NB4 (cell line): ENCODE data around the gene IL17A.

ENCODE experiments used
- DNase-seq: peaks from one replicate; pipeline ENCODE4 v3.0.0; 2010; ENCODE audit warnings: low read depth
- H3K4me3 ChIP-seq: one replicate; pipeline ENCODE4 v1.5.1; 2011; ENCODE audit warnings: mild to moderate bottlenecking, low read depth, low read length, moderate library complexity
- MYC ChIP-seq: IDR thresholded peaks from 2 replicates; pipeline ENCODE4 v1.6.1; 2011; ENCODE audit warnings: low read depth, low read length
- POLR2A ChIP-seq: IDR thresholded peaks from 2 replicates; pipeline ENCODE4 v1.6.1; 2011; ENCODE audit warnings: mild to moderate bottlenecking; ENCODE audit not compliant: insufficient read length; ENCODE audit errors: extremely low read depth
- TF ChIP-seq, protein P1 (sequence below): IDR thresholded peaks from 2 replicates; pipeline ENCODE4 v1.6.1; 2011; ENCODE audit warnings: low read depth, low read length
- TF ChIP-seq, protein P2 (sequence below): IDR thresholded peaks from one replicate; pipeline ENCODE4 v1.5.1; 2012; ENCODE audit warnings: low read depth, low read length

The IL17A gene

DNA sequence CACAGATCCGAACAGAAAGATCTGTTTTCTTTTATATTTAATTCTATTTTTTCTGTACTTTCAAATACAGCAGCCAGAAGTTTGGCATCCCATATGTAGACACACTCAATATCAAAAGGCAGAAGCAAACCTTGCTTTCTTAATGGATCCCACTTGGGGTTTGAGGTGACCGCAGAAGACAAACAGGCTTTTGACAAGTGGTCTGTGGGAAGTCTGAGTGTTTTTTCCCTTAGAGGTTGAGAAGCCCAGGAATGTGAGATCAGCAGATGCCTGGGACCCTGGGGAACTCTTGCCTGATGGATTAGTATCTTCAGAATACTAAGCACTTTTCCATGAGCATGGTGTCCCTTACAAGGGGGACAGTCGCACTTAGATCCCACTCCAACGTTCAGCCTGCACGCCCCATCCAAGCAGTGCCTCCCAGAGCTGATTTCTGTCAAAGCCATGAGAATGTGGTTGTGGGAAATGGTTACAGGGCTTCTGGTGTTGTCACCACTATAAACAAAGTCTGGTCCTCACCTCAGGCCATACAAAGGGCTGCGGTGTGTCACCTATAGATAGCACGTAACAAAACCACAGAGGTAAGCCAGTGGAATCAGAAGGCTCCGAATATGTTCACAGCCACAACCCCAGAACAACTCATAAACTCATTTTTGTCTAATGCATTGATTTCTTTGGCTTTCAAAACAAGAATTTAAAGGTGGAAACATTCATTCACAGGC is 45.4 kb downstream of the IL17A start:
- TF ChIP-seq, protein P1, sequence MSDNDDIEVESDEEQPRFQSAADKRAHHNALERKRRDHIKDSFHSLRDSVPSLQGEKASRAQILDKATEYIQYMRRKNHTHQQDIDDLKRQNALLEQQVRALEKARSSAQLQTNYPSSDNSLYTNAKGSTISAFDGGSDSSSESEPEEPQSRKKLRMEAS: no peak
- no peak for TF ChIP-seq MYC
- DNase-seq: no peak
- no peak overlapping the region for H3K4me3 ChIP-seq

DNA sequence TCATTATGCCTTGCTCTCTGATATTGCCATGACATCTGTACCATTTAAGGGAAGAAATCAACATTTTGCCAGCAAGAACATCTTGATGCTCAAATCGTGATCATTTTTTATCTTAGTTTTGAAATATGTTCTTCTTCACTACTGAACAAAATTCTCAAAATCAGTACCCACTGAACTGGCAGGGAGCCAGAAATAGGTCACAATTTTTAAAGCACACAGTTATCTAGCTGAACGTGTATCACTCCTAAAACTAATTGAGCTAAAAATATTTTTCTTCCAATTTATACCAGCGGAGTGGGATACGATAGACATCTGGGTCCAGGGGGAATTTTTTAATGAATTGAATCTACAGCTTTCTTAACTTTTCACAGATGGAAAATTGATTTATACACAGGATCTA is 46.8 kb downstream of the IL17A start:
- no peak overlapping the region for H3K4me3 ChIP-seq
- TF ChIP-seq POLR2A: no peak
- no peak for DNase-seq

DNA sequence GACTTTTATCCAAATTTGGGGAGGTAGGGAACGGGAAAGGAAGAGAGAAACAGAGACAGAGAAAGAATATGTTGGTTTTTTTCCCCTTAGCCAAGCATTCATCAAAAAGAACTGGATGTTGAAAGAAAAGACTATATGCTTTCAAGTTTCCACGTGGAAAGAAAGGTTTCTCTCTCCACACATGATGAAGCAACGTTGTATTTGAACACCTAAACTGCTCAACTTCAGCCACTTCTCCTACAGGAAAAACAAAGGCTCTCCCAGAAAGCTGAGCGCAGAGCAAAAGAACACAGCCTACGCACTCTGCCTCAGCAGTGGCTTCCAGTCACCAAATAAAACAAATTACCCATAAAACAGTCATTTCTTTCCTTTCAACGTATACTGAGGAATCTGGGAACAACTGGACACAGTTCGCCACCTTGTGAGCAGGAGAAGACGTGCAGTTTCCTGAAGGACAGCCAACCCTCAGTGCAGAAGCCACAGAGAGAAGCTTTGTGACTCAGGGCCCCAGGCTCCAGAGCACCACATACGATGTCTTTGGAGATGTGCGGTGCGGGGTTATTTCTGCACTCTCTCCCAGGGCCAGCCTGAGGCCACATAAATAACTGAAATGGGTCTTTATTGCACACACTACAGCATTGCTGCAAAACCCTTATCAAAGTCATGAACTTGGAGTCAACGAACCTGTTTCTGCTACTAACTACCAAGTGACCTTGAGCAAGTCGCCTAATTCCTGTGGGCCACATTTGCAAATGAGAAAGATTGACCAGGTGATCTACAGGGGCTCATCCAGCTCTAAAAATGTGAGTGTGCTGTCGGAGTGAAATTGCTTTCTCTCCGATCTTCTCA is 48.0 kb downstream of the IL17A start:
- DNase-seq: peak; percentile 59
- TF ChIP-seq, protein P1: no peak
- TF ChIP-seq, protein P2, sequence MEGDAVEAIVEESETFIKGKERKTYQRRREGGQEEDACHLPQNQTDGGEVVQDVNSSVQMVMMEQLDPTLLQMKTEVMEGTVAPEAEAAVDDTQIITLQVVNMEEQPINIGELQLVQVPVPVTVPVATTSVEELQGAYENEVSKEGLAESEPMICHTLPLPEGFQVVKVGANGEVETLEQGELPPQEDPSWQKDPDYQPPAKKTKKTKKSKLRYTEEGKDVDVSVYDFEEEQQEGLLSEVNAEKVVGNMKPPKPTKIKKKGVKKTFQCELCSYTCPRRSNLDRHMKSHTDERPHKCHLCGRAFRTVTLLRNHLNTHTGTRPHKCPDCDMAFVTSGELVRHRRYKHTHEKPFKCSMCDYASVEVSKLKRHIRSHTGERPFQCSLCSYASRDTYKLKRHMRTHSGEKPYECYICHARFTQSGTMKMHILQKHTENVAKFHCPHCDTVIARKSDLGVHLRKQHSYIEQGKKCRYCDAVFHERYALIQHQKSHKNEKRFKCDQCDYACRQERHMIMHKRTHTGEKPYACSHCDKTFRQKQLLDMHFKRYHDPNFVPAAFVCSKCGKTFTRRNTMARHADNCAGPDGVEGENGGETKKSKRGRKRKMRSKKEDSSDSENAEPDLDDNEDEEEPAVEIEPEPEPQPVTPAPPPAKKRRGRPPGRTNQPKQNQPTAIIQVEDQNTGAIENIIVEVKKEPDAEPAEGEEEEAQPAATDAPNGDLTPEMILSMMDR: peak; percentile 39
- no peak overlapping the region for H3K4me3 ChIP-seq
